ENCODE measurements around the gene NKAIN4.
"Not testable (repeated sequence)": the region's sequence is repeated elsewhere in the genome, so short reads cannot be mapped to it uniquely, and the experiment has no call there.

NKAIN4 gene

GRCh38 chr20:63257629-63258028 is 3.4 kb upstream of the NKAIN4 start:
- DNase-seq (ENCODE audit: low spot score) = no peak

GRCh38 chr20:63256954-63257353 is 2.7 kb upstream of the NKAIN4 start:
- DNase-seq (ENCODE audit: low spot score) = no peak

- DNase-seq (ENCODE audit: low spot score) = no peak
Observed at GRCh38 chr20:63255931-63256704, 1.9 kb upstream of the NKAIN4 start.

GRCh38 chr20:63254606-63255384 is 532 bp upstream of the NKAIN4 start:
- DNase-seq (ENCODE audit: low spot score) = no peak

- DNase-seq (ENCODE audit: low spot score) = peak; percentile 78
Observed at GRCh38 chr20:63253438-63254231, 628 bp downstream of the NKAIN4 start.

- DNase-seq (ENCODE audit: low spot score) = no peak
Observed at GRCh38 chr20:63253065-63253437, 1.2 kb downstream of the NKAIN4 start.

GRCh38 chr20:63252284-63252711 is 2.0 kb downstream of the NKAIN4 start:
- DNase-seq (ENCODE audit: low spot score) = no peak

- not testable (repeated sequence) for DNase-seq (ENCODE audit: low spot score)
Observed at GRCh38 chr20:63251350-63251749, 2.9 kb downstream of the NKAIN4 start.

- no peak for DNase-seq (ENCODE audit: low spot score)
Observed at GRCh38 chr20:63249891-63250290, 4.4 kb downstream of the NKAIN4 start.

- no peak for DNase-seq (ENCODE audit: low spot score)
Observed at GRCh38 chr20:63248835-63249591, 5.2 kb downstream of the NKAIN4 start.

- DNase-seq (ENCODE audit: low spot score) = no peak
Observed at GRCh38 chr20:63247671-63248228, 6.5 kb downstream of the NKAIN4 start.

GRCh38 chr20:63246490-63247288 is 7.6 kb downstream of the NKAIN4 start:
- DNase-seq (ENCODE audit: low spot score) = no peak

GRCh38 chr20:63244468-63244867 is 9.8 kb downstream of the NKAIN4 start:
- DNase-seq (ENCODE audit: low spot score) = no peak

GRCh38 chr20:63243604-63244247 is 10.5 kb downstream of the NKAIN4 start:
- DNase-seq (ENCODE audit: low spot score) = no peak

GRCh38 chr20:63242736-63243135 is 11.5 kb downstream of the NKAIN4 start:
- no peak for DNase-seq (ENCODE audit: low spot score)

GRCh38 chr20:63241272-63241671 is 13.0 kb downstream of the NKAIN4 start:
- DNase-seq (ENCODE audit: low spot score) = no peak

GRCh38 chr20:63240004-63240403 is 14.3 kb downstream of the NKAIN4 start:
- no peak for DNase-seq (ENCODE audit: low spot score)

- DNase-seq (ENCODE audit: low spot score) = no peak
Observed at GRCh38 chr20:63239431-63239830, 14.8 kb downstream of the NKAIN4 start.

- no peak for DNase-seq (ENCODE audit: low spot score)
Observed at GRCh38 chr20:63238514-63239125, 15.6 kb downstream of the NKAIN4 start.

GRCh38 chr20:63238031-63238430 is 16.2 kb downstream of the NKAIN4 start:
- DNase-seq (ENCODE audit: low spot score) = no peak

Measured in left forelimb (tissue), 1 donor.